HepG2 (cell line): Measurements from ENCODE around the gene UPK1A. TPM values are rescaled to one million over a fixed set of nuclear protein-coding genes. Genes with fewer than 3 reads are reported as not detected.

Source experiments
- BCLAF1 ChIP-seq: fragments of 450-650 bp; IDR thresholded peaks from 2 replicates; pipeline ENCODE4 v1.6.1; 2017; ENCODE audit warnings: mild to moderate bottlenecking
- ERF ChIP-seq: IDR thresholded peaks from 2 replicates; pipeline ENCODE4 v1.6.1; 2018; ENCODE audit warnings: missing biosample characterization, missing genetic modification reagents
- EZH2 ChIP-seq: conservative IDR thresholded peaks from 2 replicates; pipeline ENCODE4 v1.6.1; 2012; ENCODE audit warnings: mild to moderate bottlenecking, low read depth, low read length, moderate library complexity
- GATAD2A ChIP-seq: IDR thresholded peaks from 2 replicates; pipeline ENCODE4 v1.6.1; 2016
- KDM5B ChIP-seq: sonication (generic); formaldehyde crosslinking; IDR thresholded peaks from 2 replicates; pipeline ENCODE4 v1.4.0; 2020; ENCODE audit warnings: missing genetic modification reagents, mild to moderate bottlenecking, borderline replicate concordance
- MED13 ChIP-seq: sonication (generic); formaldehyde crosslinking; IDR thresholded peaks from 2 replicates; pipeline ENCODE4 v1.5.0; 2020; ENCODE audit warnings: missing genetic modification reagents
- MTA1 ChIP-seq: sonication (generic); formaldehyde crosslinking; IDR thresholded peaks from 2 replicates; pipeline ENCODE4 v1.4.0; 2020; ENCODE audit warnings: missing genetic modification reagents, mild to moderate bottlenecking, borderline replicate concordance
- NCOR1 ChIP-seq: fragments of 200-600 bp; sonication (generic); IDR thresholded peaks from 2 replicates; pipeline ENCODE4 v1.7.0; 2017; ENCODE audit warnings: antibody characterized with exemption, low read length, borderline replicate concordance
- NR2F1 ChIP-seq, 2 experiments: fragments of 450-650 bp in 1 of 2; formaldehyde crosslinking in 1 of 2; IDR thresholded peaks; 2 replicates each; pipeline versions ENCODE4 v1.5.0 to v1.6.1; 2016 to 2020; ENCODE audit warnings: mild to moderate bottlenecking in 1 of 2, missing compliant biosample characterization in 1 of 2, missing genetic modification reagents in 1 of 2, moderate library complexity in 1 of 2
- NRL ChIP-seq: sonication (generic); formaldehyde crosslinking; IDR thresholded peaks from 2 replicates; pipeline ENCODE4 v1.5.0; 2020; ENCODE audit warnings: missing genetic modification reagents, mild to moderate bottlenecking, moderate library complexity, borderline replicate concordance
- PCBP1 ChIP-seq: fragments of 200-400 bp; formaldehyde crosslinking; IDR thresholded peaks from 2 replicates; pipeline ENCODE4 v1.6.1; 2017; ENCODE audit warnings: mild to moderate bottlenecking, low read depth, low read length, borderline replicate concordance
- PRMT3 ChIP-seq: sonication (generic); formaldehyde crosslinking; IDR thresholded peaks from 2 replicates; pipeline ENCODE4 v1.8.1; 2022; ENCODE audit warnings: low read depth, mild to moderate bottlenecking, moderate library complexity, missing genetic modification reagents, borderline replicate concordance
- REST ChIP-seq, 2 experiments: IDR thresholded peaks; 2 replicates each; pipeline ENCODE4 v1.6.1; 2011 to 2012; ENCODE audit warnings: low read length in 2 of 2, borderline replicate concordance in 1 of 2, low read depth in 1 of 2, mild to moderate bottlenecking in 1 of 2, moderate library complexity in 1 of 2
- U2AF1 ChIP-seq: fragments of 200-400 bp; formaldehyde crosslinking; optimal IDR thresholded peaks from 2 replicates; pipeline ENCODE3; 2017; ENCODE audit warnings: mild to moderate bottlenecking, low read depth, low read length
- ZFY ChIP-seq: sonication (generic); formaldehyde crosslinking; IDR thresholded peaks from 2 replicates; pipeline ENCODE4 v1.4.0; 2020; ENCODE audit warnings: missing genetic modification reagents
- ZNF430 ChIP-seq: sonication (generic); formaldehyde crosslinking; IDR thresholded peaks from 2 replicates; pipeline ENCODE4 v1.9.0; 2021; ENCODE audit warnings: mild to moderate bottlenecking, missing genetic modification reagents
- ZNF589 ChIP-seq: sonication (generic); formaldehyde crosslinking; conservative IDR thresholded peaks from 2 replicates; pipeline ENCODE4 v1.8.0; 2022; ENCODE audit warnings: mild to moderate bottlenecking, moderate library complexity, missing genetic modification reagents
- ZNF709 ChIP-seq: sonication (generic); formaldehyde crosslinking; IDR thresholded peaks from 2 replicates; pipeline ENCODE4 v1.5.0; 2020; ENCODE audit warnings: mild to moderate bottlenecking, missing genetic modification reagents
- ZNF710 ChIP-seq: sonication (generic); formaldehyde crosslinking; IDR thresholded peaks from 2 replicates; pipeline ENCODE4 v1.5.0; 2020; ENCODE audit warnings: mild to moderate bottlenecking, missing genetic modification reagents, borderline replicate concordance
- polyA plus RNA-seq, 8 experiments: library from polyadenylated mRNA; depleted of rRNA in 3 of 8; stranded (reverse) in 7 of 8; unstranded in 1 of 8; fragments of >200 nt; fragmentation: Illumina TruSeq in 4 of 8; extraction: Trizol in 4 of 8; gene quantifications; 2 replicates each; pipeline versions ENCODE4 v1.2.1 to v1.2.3, GENCODE V29; 2011 to 2016; ENCODE audit warnings: low read depth in 4 of 8, missing spikeins in 1 of 8, mixed read lengths in 1 of 8; ENCODE audit not compliant: insufficient read depth in 1 of 8
- total RNA-seq, 5 experiments: library from RNA; depleted of rRNA; stranded (reverse); fragments of >200 nt; fragmentation: Illumina TruSeq; extraction: Trizol; gene quantifications; 2 replicates each; pipeline ENCODE4 v1.2.3, GENCODE V29; 2016; ENCODE audit warnings: low read depth in 1 of 5

Gene UPK1A
- total and polyA plus RNA-seq, 2 of the 13 experiments (the other 11 are each of a cell fraction or from before 2014, with no cell fraction given): 2.9 TPM; not detected in 1

GRCh38 chr19:35628565-35629331, 37.6 kb upstream of the UPK1A start, which contains the start of gene RBM42 (continued):
- no peak for TF ChIP-seq EZH2
- TF ChIP-seq MED13: no peak
- TF ChIP-seq NCOR1: peak; percentile 74; the same call in 1 of the 2 replicates
- TF ChIP-seq NRL (CRISPR knock-in tag): no peak
- 0 out of 4 replicates have a peak, but pooled peaks of 1 of the 2 experiments have one; percentile 8 for TF ChIP-seq NR2F1 (CRISPR knock-in tag; IDR thresholded peaks at IDR 0.05)
- TF ChIP-seq GATAD2A (CRISPR knock-in tag): peak; percentile 56
- TF ChIP-seq ZFY (CRISPR knock-in tag): peak; percentile 79
- peak; percentile 59 for TF ChIP-seq ERF (CRISPR knock-in tag)
- TF ChIP-seq PRMT3 (CRISPR knock-in tag): no peak
- TF ChIP-seq ZNF430 (CRISPR knock-in tag): no peak
- no peak for TF ChIP-seq ZNF589 (CRISPR knock-in tag)
- TF ChIP-seq PCBP1: peak; percentile 91; the same call in 1 of the 2 replicates
- no peak for TF ChIP-seq REST (IDR thresholded peaks at IDR 0.05; ENCODE audit: borderline replicate concordance in 1 of 2, low read depth in 1 of 2, low read length in 2 of 2)
- 0 out of 2 replicates have a peak, but pooled peaks have one; percentile 20 for TF ChIP-seq ZNF709
- TF ChIP-seq BCLAF1: no peak
- TF ChIP-seq KDM5B: no peak; the same call in 1 of the 2 replicates
- no peak for TF ChIP-seq U2AF1
- TF ChIP-seq MTA1 (CRISPR knock-in tag): peak; percentile 38; the same call in 1 of the 2 replicates
- peak; percentile 57; the same call in 1 of the 2 replicates for TF ChIP-seq ZNF710
